Measurements from ENCODE around the gene ACSL3. TPM values are rescaled to one million over a fixed set of nuclear protein-coding genes. Genes with fewer than 3 reads are reported as not detected.

Gene ACSL3
- 146 to 223 TPM (median 182 TPM) in 5 replicates for total RNA-seq (2022; extraction: Qiagen RNA extraction)

DNA sequence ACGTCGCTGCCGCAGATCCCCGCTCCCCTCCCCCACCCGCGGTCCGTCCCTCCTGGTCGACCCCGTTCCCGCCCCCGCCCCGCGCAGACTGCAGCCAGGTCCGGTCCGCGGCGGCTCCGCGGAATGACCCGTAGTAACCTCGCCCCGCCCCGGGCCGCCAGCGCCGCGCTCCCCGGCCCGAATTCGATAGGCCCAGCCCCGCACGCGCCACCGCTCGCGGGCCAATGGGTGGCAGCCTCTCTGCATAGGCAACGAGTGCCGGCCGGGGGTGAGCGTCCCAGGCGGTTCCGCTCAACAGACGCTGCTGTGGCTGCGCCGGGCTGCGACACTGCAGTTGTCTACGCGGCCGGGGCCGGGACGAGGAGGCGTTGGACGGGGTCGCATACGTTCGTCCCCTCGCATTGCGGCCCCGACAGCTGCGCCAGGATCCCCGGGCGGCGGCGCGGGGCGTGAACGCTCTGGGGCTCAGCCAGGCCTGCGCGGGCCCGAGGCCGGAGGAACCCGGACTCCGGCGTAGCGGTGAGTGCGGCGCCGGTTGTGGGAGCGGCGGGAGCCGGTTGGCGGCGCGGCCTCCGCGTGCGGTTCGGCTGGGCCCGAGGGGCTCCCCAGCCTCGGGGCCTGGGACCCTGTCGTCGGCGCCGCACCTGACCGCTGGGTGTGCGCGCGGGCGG is at the start of gene ACSL3:
ACSL3 (plus strand) TSS at position 297 of the 671 bp plus-strand sequence. CDS start 47,737 bp downstream, outside the sequence.

Other genes with a start within 250 kb of the ACSL3 start
- 44.4 to 49.6 TPM (median 46.7 TPM) in 5 replicates for gene FARSB, start 204.9 kb upstream of the ACSL3 start, total RNA-seq (2022; extraction: Qiagen RNA extraction)
- not detected in 5 replicates for gene MOGAT1, start 189.4 kb upstream of the ACSL3 start, total RNA-seq (2022; extraction: Qiagen RNA extraction)
- 0.32 to 0.90 TPM (median 0.46 TPM) in 5 replicates for gene KCNE4, start 191.2 kb downstream of the ACSL3 start, total RNA-seq (2022; extraction: Qiagen RNA extraction)

Data from A549 treated with dexamethasone at 1 μM for 4 hours (cell line).